Stimulated activated CD8-positive, alpha-beta memory T cell treated with anti-CD3 and anti-CD28 coated beads, Interleukin-12 subunit alpha, Interleukin-12 subunit beta, amount 100 ng/mL, for 24 hours (primary cell): Measurements from ENCODE around the gene ZNF410.
"Not testable (repeated sequence)": the region's sequence is repeated elsewhere in the genome, so short reads cannot be mapped to it uniquely, and the experiment has no call there.

Source experiments
- DNase-seq: peaks from one replicate; pipeline ENCODE4 v3.0.0-alpha.2; 2020; ENCODE audit errors: extremely low read depth

Gene ZNF410

DNA sequence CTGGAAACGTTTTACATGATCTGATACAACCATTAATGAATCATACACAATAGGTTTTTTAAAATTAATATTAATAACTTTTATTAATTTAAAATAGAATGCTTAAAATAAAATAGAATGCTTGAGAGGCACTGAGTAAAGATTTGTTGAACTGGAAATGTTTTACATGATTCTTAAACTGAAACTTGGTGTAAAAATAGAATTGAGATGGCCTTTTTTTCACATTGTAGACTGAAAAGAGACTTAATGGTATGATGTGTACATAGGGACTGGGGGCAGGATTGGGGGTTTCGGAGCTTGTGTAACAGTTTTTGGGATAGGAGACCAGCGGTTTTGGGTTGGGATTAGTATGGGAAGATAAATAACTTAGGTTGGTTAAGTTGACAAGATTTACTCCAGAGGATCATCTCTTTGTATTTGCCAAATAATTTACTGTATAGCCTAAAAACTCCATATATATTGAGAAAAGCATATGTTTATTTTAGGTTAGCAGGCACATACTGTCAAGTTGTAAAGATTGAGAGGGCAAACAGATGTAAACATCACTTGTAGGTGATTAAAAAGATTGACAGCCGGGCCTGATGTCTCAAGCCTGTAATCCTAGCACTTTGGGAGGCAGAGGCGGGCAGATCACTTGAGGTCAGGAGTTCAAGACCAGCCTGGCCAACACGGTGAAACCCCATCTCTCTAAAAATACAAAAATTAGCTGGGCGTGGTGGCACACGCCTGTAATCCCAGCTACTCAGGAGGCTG, 2.0 kb upstream of the ZNF410 start:
- no peak for DNase-seq

DNA sequence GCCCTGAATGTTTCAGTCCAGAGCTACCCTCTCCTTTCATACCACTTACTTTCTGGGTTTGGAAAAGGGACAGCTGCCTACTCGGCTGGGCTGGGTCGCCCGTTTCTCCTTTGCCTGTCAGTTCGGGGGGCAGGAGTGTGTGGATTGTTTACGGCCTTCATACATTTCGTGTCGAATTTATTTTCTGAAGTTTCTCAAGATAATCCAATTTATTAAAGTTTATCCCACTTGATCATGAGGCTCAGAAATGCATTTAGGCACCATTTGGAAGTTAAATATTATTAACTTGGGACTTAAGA, 608 bp downstream of the ZNF410 start:
- no peak for DNase-seq

DNA sequence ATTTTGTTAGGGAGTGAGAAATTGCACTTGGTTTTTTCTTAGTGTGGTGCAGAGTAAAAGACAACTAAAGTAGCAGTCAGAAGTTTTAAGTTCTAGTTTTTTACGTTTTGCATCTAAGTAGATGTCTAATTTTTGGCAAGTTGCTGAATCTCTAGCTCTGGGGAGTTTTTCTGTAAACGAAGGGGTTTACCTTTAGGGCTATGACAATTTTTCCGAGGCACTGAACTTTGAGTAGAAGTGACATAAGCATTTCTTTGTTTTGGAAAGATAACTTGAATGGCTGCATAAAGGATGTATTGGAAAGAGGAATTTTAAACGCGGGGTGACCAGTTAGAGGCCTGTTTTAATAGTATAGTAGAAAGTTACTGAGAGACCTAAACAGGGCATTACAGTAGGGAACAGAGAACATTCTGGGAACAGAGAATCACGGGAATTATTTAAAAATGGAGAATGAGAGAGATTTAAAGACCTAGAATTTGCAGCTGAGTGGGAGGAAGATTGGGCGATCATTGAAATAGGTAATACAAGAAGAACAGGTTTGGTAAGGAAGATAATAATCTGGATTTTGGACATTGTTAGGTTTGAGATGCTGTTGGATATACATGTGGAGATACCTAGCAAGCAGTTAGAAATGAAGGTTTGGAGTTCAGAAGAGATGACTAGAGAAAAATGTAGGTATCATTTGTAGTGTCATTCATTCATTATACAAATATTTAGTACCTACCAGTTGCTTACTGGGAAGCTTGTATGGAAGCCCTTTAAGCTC, 1.2 kb downstream of the ZNF410 start:
- no peak for DNase-seq

DNA sequence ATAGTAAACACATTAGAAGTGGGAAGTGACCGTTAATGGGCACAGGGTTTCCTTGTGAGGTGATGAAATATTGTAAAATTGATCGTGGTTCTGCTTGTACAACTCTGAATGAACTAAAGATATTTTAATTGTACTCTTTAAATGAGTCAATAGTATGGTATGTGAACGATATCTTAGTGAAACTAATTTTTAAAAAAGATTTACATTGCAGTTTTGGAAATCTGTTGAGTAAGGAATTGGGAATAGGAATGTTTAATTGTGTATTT, 1.7 kb downstream of the ZNF410 start:
- no peak for DNase-seq

DNA sequence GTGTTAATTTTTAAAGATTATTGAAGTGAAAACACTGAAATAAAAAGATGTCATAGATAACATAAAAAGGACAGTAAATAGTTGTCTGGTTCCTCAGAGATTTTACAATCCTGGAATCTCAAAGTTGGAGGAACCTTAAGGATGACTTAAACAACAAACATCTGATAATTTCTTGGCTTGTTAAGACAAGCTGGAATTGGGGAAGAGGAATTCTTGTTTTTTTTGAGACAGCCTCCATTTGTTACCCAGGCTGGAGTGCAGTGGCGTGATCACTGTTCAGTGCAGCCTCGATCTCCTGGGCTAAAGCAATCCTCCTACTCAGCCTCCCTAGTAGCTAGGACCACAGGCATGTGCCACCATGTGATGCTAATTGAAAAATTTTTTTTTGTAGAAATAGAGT, 2.3 kb downstream of the ZNF410 start:
- no peak for DNase-seq

DNA sequence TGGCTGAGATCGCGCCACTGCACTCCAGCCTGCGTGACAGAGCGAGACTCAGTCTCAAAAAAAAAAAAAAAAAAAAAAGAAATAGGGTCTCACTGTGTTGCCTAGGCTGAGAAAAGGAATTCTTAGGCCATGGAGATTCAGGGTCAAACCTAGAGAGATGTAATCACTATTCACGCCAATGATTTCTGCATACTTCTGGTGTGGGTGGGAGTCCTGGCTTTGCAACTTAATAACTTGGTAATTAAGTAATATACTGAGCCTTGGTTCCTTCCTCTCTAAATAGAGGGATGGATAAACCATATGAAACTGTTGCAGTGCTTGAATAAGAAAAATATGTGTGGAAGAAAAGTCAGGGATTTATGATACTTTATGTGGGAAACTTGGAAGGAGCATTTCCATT, 2.7 kb downstream of the ZNF410 start:
- no peak for DNase-seq

DNA sequence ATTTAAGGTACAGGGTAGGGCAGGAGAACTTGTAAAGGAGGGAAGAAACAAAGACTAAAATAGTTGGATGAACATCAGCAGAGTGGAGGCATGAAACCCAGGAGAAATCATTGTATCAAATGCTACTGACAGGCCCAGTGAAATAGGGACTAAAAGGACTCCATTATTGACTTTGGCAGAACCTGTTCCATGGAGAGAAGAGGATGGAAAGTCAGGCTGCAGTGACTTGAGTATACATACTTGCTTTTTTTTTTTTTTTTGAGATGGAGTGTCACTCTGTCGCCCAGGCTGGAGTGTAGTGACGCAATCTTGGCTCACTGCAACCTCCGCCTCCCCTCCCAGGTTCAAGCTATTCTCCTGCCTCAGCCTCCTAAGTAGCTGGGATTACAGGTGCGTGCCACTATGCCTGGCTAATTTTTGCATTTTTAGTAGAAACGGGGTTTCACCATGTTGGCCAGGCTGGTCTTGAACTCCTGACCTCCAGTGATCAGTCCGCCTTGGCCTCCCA, 7.6 kb downstream of the ZNF410 start:
- DNase-seq, result not testable (repeated sequence)

DNA sequence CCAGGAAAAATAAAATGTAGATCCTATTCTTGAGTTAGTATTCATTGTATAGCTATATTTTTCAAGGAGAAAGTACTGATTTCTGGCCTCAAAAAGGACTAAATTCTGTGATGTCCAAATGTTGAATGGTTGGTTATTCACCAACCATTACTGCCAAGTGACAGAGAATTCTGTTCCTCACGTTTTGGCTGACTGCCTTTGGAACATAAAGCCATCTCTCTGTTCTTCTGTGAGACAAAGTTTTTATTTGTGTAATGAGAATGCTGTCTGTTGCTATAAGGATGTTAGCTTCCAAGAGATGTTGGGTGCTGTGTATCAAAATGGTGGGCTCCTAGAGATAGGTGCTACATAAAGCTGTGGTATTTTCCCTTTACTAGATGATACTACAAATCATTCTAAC, 9.3 kb downstream of the ZNF410 start:
- no peak for DNase-seq

DNA sequence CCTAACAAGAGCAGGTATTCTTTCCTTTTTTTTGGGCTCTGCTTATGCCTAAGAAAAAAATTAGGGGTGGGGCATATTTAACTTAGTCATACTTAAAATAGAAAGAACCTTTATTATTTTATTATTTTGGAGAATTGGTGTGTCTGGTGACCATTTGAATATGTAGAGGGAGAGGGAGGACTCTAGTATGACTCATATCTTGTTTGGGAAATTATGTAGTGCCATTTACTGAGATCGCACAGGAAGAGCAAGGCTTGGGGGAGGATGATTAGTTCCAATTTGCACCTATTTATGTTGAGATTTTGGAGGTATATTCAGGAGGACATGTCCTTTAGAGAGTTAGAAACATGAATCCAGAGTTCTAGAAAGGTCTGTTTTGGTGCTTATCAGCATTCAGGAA, 9.9 kb downstream of the ZNF410 start:
- DNase-seq, result no peak

DNA sequence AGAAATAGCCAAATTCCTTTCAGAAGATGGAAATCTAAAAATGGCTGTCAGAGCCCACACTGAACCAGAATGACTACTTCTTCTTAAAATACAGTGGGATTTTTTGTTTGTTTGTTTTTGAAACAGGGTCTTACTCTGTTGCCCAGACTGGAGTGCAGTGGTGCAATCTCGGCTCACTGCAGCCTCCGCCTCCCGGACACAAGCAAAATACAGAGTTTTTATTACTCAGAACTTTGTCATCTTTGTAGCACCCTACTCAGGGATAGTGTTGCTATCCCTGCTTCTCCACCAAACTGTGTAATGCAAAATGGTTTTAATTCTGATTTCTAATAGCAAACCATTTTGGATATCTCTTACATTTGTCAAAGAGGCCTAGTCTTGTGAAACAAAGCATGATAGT, 16.4 kb downstream of the ZNF410 start:
- DNase-seq, result no peak

DNA sequence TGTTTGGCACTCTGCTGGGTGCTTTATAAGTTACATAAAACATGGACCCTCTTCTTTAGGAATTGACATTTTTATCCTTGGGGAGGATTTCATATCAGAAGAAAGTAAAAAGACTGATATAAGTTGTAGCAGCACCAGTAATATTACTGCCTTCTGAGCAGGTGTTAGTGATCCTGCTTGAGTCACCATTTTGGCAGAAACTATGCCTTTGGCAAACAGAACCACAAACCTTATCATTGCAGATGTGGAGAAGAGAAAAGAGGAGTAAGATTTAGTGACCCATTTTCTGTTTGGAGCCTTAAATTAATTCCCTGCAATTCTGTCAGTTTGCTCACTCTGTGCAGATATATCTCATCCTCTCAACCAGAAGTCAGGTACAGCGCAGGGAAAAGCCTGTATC, 23.0 kb downstream of the ZNF410 start:
- no peak for DNase-seq

DNA sequence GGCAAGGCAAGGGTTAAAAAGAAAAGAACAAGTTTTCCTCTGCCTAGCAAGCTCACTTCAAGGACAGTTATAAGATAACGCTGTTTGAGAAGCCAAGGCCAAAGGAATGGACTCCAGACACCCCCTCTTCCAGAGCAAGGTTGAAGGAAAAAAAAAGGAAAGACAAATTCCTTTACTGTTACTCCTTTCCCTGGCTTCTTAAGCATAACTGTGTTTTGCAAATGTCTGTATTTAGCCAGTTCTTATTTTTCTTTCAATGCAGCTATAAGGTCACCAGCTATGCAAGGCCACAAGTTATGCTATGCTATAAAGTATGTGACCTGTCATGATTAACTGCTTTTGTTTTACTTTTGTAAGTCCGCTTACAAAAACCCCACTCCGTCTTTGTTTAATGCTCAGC, 26.6 kb downstream of the ZNF410 start:
- no peak for DNase-seq

DNA sequence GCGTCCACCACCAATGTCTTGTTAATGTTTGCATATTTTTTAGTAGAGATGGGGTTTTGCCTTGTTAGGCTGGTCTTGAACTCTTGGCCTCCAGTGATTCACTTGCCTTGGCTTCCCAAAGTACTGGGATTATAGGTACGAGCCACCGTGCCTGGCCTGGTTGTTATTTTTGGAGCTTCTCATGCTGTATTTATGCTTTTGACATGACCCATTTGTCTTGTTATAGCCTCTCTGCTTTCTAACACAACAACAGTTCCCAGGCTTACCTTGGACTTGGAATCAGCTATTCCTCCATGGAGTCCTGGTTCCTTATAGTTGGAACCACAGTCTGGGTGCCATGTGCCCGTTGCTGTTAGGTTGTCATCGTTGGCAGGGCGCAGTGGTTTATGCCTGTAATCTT, 29.7 kb downstream of the ZNF410 start:
- DNase-seq, result no peak

DNA sequence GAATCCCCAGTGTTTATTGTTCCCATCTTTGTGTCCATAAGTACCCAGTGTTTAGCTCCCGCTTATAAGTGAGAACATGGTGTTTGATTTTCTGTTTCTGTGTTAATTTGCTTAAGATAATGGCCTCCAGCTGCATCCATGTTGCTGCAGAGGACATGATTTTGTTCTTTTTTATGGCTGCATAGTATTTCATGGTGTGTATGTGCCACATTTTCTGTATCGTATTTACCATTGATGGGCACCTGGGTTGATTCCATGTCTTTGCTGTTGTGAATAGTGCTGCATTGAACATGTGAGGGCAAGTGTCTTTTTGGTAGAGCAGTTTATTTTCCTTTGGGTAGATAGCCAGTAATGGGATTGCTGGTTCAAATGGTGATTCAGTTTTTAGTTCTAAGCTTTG, 32.8 kb downstream of the ZNF410 start:
- DNase-seq, result not testable (repeated sequence)

DNA sequence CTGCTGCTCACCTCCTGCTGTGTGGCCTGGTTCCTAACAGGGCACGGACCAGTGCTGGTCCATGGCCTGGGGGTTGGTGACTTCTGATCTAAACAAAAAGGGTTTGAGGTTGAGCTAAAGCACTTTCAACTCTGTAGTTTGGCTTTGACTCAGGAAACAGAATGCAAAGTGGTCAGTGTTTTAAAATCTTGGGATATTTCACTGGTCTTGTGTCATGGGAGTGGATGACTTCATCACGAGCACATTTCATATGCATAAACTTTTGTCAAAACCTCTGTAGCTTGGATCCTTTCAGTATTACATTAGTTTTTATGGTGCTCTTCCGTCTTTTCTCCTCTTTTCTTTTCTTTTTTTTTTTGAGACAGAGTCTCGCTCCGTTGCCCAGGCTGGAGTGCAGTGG, 37.7 kb downstream of the ZNF410 start:
- DNase-seq, result no peak

DNA sequence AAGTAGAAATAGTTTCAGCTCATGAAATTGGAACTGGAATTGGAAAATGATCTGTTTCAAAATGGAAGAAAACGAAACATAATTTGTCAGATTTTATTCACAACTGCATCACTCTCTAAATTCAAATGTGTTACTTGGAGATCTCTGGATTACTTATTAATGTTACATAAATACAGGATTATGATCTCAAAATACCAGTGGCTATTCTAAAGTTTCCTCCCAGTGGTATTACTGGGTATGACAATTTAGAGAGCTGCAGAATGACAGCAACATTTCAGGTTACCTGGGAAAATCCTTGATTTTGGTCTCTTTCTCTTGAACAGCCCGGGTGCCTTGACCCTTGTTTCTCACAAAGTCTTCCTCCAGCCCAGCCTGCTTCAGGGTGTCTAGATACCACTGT, 49.0 kb downstream of the ZNF410 start:
- DNase-seq, result no peak

DNA sequence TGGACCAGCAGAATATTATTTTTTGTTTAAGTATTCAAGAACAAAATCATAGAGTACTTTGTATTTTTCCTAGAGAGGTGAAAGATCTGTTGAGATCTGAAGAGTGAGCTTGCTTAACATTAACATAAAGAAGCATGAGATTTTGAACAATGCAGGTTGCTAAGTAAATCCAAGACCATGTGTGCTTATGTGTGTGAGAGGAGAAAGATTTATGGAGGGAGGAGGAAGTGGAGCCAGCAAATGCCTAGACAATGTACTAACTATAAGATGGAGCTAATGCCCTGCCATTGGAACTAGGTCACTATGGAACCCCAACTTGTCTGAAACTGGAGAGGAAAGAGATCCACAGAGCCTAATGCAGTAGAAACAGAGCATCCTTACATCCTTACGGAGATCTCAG, 49.9 kb downstream of the ZNF410 start:
- DNase-seq, result no peak

DNA sequence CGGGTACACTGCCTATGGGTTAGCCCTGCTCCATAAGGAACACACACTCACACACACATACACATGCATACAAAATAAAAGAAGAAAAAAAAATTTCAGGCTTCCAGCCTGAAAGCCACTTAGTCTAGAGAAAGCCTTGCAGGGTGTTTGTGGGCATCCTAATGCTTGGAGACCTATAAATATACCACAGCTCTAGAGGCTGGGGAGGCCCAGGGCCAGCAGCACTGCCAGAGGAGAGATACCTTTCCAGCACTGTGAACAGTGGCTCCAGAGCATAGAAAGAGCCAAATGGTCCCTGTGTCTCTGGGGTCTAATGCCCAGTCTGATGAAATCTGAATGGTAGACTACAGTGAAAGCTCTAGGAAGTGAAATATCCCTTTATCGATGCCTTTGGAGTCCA, 50.4 kb downstream of the ZNF410 start:
- no peak for DNase-seq

DNA sequence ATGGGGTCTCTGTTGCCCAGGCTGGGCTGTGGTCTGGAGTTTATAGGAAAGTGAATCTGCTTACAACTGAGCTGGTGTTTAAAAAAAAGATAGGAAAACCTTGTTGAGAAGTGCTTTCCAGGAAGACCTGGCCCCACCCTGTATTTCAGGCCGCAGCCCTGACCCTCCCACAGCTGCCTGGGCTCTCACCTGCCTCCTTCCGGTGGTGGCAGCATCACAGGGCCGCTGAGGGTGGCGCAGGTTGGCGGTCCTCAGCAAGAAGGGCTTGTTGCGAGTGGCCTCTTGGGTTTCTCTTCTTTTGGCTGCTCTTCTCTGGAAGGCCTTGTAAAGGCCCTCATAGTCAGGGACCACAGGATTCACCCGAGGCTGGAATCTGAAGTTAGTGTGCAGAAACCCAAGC, 55.5 kb downstream of the ZNF410 start:
- no peak for DNase-seq

DNA sequence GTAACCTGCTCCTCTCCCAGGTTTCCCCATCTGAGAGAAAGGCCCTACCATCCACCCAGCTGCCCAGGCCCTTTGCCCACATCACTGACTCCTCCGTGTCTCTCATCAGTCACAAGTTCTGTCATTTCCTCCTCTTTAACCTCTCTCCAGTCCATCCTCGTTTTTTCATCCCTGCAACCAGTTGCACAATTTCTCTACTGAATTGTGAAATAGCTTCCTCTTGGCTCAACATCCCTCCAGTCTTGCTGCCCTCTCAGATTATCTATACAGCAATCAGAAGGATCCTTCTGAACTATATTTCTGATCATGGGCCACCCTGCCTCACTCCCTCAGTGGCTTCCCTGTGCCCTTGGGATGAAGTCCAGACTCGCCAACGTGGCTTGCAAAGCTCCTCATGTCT, 56.4 kb downstream of the ZNF410 start:
- DNase-seq, result no peak

DNA sequence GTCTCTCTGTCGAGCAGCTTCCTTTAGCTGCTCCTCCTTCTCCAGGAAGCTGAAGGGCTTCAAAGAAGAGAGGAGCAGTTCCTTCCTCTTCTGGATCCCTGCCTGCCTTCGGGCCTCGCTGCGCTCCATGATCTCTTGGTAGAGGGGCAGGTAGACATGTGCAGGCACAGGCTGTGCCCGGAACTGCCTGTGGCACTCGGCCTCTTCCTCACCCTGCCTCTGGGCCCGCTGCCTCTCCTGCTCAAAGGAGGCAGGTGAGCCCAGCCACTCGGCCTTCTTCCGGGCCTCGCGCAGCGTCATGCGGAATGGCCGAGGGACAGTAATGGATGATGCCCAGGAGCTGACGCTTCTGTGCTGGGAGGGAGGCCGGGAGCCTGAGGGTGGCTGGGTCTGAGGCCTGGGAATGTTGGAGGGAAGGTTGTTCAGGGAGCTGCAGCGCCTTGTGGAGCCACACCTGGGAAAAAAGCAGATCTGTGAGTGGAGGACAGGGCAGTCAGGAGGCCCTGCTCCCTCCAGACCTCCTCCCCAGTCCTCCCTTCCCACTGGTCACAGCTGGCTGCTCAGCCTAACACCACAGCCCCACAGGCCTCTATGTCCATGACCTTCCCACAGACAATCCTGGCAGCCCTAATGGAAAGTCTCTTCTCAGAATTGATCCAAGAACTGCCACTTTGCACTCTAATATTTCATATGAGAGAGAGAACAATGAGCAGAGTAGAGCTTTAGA, 57.9 kb downstream of the ZNF410 start:
- no peak for DNase-seq

DNA sequence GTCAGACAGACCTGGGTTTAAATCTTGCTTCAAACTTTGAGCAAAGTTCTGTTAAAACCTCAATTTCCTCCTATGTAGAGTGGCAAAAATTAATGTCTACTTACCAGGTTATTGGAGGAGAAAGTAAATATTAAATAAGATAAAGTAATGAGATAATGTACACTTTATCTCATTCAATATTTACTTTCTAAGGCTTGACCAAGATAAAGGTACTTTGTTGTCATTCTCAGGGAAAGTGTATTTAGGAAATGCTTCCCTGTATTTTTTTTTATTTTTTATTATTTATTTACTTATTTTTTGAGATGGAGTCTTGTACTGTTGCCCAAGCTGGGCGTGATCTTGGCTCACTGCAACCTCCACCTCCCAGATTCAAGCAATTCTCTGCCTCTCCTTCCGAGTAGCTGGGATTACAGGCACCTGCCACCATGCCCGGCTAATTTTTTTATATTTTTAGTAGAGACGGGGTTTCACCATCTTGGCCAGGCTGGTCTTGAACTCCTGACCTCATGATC, 58.6 kb downstream of the ZNF410 start:
- DNase-seq, result no peak
